Renal pelvis (tissue), 4 donors: Measurements from ENCODE around the gene RNASE7. TPM values are rescaled to one million over a fixed set of nuclear protein-coding genes. Genes with fewer than 3 reads are reported as not detected.
"Not testable (repeated sequence)": the region's sequence is repeated elsewhere in the genome, so short reads cannot be mapped to it uniquely, and the experiment has no call there.

ENCODE experiments used
- DNase-seq: peaks from one replicate; pipeline ENCODE4 v3.0.0-alpha.2; 2013
- polyA plus RNA-seq, 3 donors: library from polyadenylated mRNA; unstranded; fragments of 120-200 nt; gene quantifications; one replicate each; pipeline ENCODE4 v1.2.1, GENCODE V29; 2013; ENCODE audit not compliant: insufficient read length in 3 of 3

The RNASE7 gene
- polyA plus RNA-seq, 3 donors = 0.31 to 1.3 (median 0.83) TPM

- no peak for DNase-seq
Measured at GRCh38 chr14:21023174-21023573, 19.0 kb upstream of the RNASE7 start.

- DNase-seq = no peak
Measured at GRCh38 chr14:21023817-21024584, 18.2 kb upstream of the RNASE7 start.

- peak; percentile 81 for DNase-seq
Measured at GRCh38 chr14:21024585-21025370, 17.4 kb upstream of the RNASE7 start, which contains the start of gene NDRG2. NDRG2 (minus strand) TSS chr14:21025061; CDS start chr14:21023315, 1,746 bp downstream.

GRCh38 chr14:21025371-21026273 lies 16.5 kb upstream of the RNASE7 start:
- peak; percentile 46 for DNase-seq

- no peak for DNase-seq
Measured at GRCh38 chr14:21026274-21026987, 15.7 kb upstream of the RNASE7 start.

- no peak for DNase-seq
Measured at GRCh38 chr14:21026988-21027315, 15.2 kb upstream of the RNASE7 start.

- DNase-seq = no peak
Measured at GRCh38 chr14:21029917-21030316, 12.2 kb upstream of the RNASE7 start, which contains the start of gene TPPP2. TPPP2 (plus strand) TSS chr14:21030217; CDS start chr14:21030582, 365 bp downstream.

GRCh38 chr14:21030531-21030930 lies 11.6 kb upstream of the RNASE7 start:
- no peak for DNase-seq

- DNase-seq = no peak
Measured at GRCh38 chr14:21032326-21033132, 9.6 kb upstream of the RNASE7 start.

GRCh38 chr14:21033133-21033698 lies 8.9 kb upstream of the RNASE7 start:
- no peak for DNase-seq

- DNase-seq = no peak
Measured at GRCh38 chr14:21034707-21035106, 7.5 kb upstream of the RNASE7 start, which contains the start of gene RNASE13. RNASE13 (minus strand) TSS chr14:21034807; CDS start chr14:21034288, 519 bp downstream.

- DNase-seq = no peak
Measured at GRCh38 chr14:21036751-21037150, 5.4 kb upstream of the RNASE7 start.

- no peak for DNase-seq
Measured at GRCh38 chr14:21037156-21037555, 5.0 kb upstream of the RNASE7 start.

GRCh38 chr14:21038441-21039422 lies 3.4 kb upstream of the RNASE7 start:
- peak; percentile 62 for DNase-seq

- peak; percentile 76 for DNase-seq
Measured at GRCh38 chr14:21039585-21040369, 2.4 kb upstream of the RNASE7 start.

- no peak for DNase-seq
Measured at GRCh38 chr14:21040370-21040925, 1.7 kb upstream of the RNASE7 start.

- not testable (repeated sequence) for DNase-seq
Measured at GRCh38 chr14:21040941-21041340, 1.2 kb upstream of the RNASE7 start.
